BLaER1 (cell line): ENCODE measurements around the gene PTPRN2.

Experiments used
- H3K27ac ChIP-seq: shearing (Covaris generic); formaldehyde crosslinking; 2 replicates; pipeline ENCODE4 v1.8.1; 2022
- H3K27me3 ChIP-seq: shearing (Covaris generic); formaldehyde crosslinking; 2 replicates; pipeline ENCODE4 v1.8.1; 2022
- H3K36me3 ChIP-seq: shearing (Covaris generic); formaldehyde crosslinking; 2 replicates; pipeline ENCODE4 v1.8.1; 2022
- H3K4me1 ChIP-seq: shearing (Covaris generic); formaldehyde crosslinking; 2 replicates; pipeline ENCODE4 v1.8.1; 2022
- H3K4me2 ChIP-seq: shearing (Covaris generic); formaldehyde crosslinking; 2 replicates; pipeline ENCODE4 v1.8.1; 2022
- H3K4me3 ChIP-seq: shearing (Covaris generic); formaldehyde crosslinking; 2 replicates; pipeline ENCODE4 v1.8.1; 2022
- H3K9ac ChIP-seq: shearing (Covaris generic); formaldehyde crosslinking; 2 replicates; pipeline ENCODE4 v1.8.1; 2022
- H3K9me3 ChIP-seq: shearing (Covaris generic); formaldehyde crosslinking; 2 replicates; pipeline ENCODE4 v1.8.1; 2022
- H4K20me1 ChIP-seq: shearing (Covaris generic); formaldehyde crosslinking; 2 replicates; pipeline ENCODE4 v1.8.1; 2022
- Cebpa-rat ChIP-seq: shearing (Covaris generic); IDR thresholded peaks from 2 replicates; pipeline ENCODE4 v1.8.1; 2022

The PTPRN2 gene

GRCh38 chr7:158289761-158290523 lies 297.7 kb downstream of the PTPRN2 start:
- Histone ChIP-seq H3K4me2 (no peak overlapping the region), H3K27ac (no peak overlapping the region), H3K27me3 (no peaks in the 10 kb centered on the region), H3K9me3 (peaks cover 52% of the 10 kb centered on the region), H3K9ac (no peak overlapping the region), H3K36me3 (peaks cover 11% of the 10 kb centered on the region), H3K4me3 (no peak overlapping the region), H3K4me1 (no peaks in the 10 kb centered on the region), H4K20me1 (no peaks in the 10 kb centered on the region)
- no peak for TF ChIP-seq Cebpa-rat

- peaks cover 11% of the 10 kb centered on the region for H3K36me3 ChIP-seq
- H3K4me1 ChIP-seq, result no peaks in the 10 kb centered on the region
- no peaks in the 10 kb centered on the region for H3K27me3 ChIP-seq
- H4K20me1 ChIP-seq, result no peaks in the 10 kb centered on the region
- peaks cover 45% of the 10 kb centered on the region for H3K9me3 ChIP-seq
- no peak overlapping the region for H3K4me3 ChIP-seq
- H3K4me2 ChIP-seq, result no peak overlapping the region
- H3K9ac ChIP-seq, result no peak overlapping the region
- TF ChIP-seq Cebpa-rat, result no peak
- H3K27ac ChIP-seq, result no peak overlapping the region
These were observed 298.4 kb downstream of the PTPRN2 start for GRCh38 chr7:158289231-158289630.

GRCh38 chr7:158286210-158286609 lies 301.4 kb downstream of the PTPRN2 start:
- peaks cover 11% of the 10 kb centered on the region for H3K36me3 ChIP-seq
- no peaks in the 10 kb centered on the region for H4K20me1 ChIP-seq
- H3K4me3 ChIP-seq, result no peak overlapping the region
- no peak overlapping the region for H3K27ac ChIP-seq
- no peak for TF ChIP-seq Cebpa-rat
- no peaks in the 10 kb centered on the region for H3K4me1 ChIP-seq
- H3K4me2 ChIP-seq, result no peak overlapping the region
- H3K27me3 ChIP-seq, result no peaks in the 10 kb centered on the region
- H3K9me3 ChIP-seq, result peaks cover 42% of the 10 kb centered on the region
- H3K9ac ChIP-seq, result no peak overlapping the region

GRCh38 chr7:158285383-158285770 lies 302.2 kb downstream of the PTPRN2 start:
- H4K20me1 ChIP-seq, result no peaks in the 10 kb centered on the region
- peaks cover 8% of the 10 kb centered on the region for H3K36me3 ChIP-seq
- no peak for TF ChIP-seq Cebpa-rat
- no peaks in the 10 kb centered on the region for H3K4me1 ChIP-seq
- H3K27me3 ChIP-seq, result no peaks in the 10 kb centered on the region
- no peak overlapping the region for H3K4me2 ChIP-seq
- no peak overlapping the region for H3K4me3 ChIP-seq
- H3K9ac ChIP-seq, result no peak overlapping the region
- no peak overlapping the region for H3K27ac ChIP-seq
- H3K9me3 ChIP-seq, result peaks cover 35% of the 10 kb centered on the region

- TF ChIP-seq Cebpa-rat, result no peak
- peaks cover 2% of the 10 kb centered on the region for H3K36me3 ChIP-seq
- no peak overlapping the region for H3K4me2 ChIP-seq
- H3K27me3 ChIP-seq, result no peaks in the 10 kb centered on the region
- H3K4me1 ChIP-seq, result no peaks in the 10 kb centered on the region
- H3K27ac ChIP-seq, result no peak overlapping the region
- no peak overlapping the region for H3K9ac ChIP-seq
- no peak overlapping the region for H3K4me3 ChIP-seq
- peaks cover 29% of the 10 kb centered on the region for H3K9me3 ChIP-seq
- H4K20me1 ChIP-seq, result no peaks in the 10 kb centered on the region
These were observed 302.8 kb downstream of the PTPRN2 start for GRCh38 chr7:158284617-158285382.

DNA sequence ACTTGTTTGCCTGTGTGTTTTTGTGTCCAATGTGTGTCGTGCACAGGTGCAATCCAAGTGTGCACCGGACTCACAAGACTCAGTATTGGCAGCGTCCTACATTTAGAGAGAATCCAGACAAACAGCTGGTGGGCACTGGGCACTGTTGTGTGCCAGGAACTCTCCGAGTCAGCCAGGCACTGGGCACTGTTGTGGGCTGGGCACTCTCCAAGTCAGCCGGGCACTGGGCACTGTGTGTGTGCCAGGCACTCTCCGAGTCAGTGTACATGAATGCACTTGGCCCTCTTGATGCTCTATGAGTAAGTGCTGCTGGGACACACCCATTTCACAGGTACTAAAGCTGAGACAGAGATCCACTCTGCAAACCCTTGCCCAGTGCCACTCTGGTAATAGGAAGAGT lies 303.5 kb downstream of the PTPRN2 start:
- no peak for TF ChIP-seq Cebpa-rat
- peaks cover 22% of the 10 kb centered on the region for H3K9me3 ChIP-seq
- no peaks in the 10 kb centered on the region for H4K20me1 ChIP-seq

DNA sequence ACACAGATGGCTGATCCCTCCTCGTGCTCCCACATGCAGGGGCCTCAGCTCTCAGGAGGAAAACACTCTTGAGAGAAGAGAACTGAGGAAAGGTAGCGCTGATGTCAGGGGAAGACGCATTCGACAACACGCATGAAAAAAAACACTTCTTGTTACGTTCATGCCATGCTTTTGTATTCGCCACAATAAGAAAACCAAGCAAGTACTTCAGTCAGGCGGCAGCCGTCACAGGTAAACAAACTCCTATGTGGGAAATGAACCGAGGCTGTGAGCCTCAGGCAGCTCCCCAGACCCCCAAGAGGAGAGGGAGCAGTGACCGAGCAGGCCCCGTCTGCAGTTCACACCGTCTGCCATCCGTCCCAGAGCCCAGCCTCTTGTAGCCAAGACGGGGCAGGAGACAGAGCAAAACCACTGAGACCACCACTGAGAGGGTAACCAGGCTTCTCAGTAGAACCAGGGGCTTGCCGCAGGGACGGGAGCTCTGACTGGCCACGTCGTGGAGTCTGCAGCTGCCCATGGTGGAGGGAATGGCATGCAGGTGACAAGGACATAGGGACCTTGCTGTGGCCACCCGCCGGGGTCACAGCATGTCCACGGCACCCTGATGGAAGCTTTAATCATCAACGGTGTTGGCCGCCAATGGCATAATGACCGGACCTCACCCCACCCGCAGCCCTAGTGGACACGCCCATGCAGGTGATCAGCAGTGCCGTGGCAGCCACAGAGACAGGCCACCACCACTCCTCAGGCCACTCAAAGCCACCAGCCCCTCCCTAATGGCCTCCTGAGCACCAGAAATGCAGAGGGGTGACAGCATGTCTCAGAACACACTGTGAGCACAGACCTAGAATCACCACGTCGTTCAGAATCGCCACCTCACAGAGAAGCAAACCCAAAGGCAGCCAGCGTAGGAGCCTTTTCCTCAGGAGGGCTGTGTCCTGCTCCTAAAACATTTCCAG lies 304.3 kb downstream of the PTPRN2 start:
- no peak for TF ChIP-seq Cebpa-rat
- no peak overlapping the region for H3K27ac ChIP-seq
- no peak overlapping the region for H3K4me3 ChIP-seq
- no peaks in the 10 kb centered on the region for H3K36me3 ChIP-seq
- no peak overlapping the region for H3K9ac ChIP-seq
- no peak overlapping the region for H3K4me2 ChIP-seq
- H4K20me1 ChIP-seq, result no peaks in the 10 kb centered on the region
- H3K4me1 ChIP-seq, result no peaks in the 10 kb centered on the region
- no peaks in the 10 kb centered on the region for H3K27me3 ChIP-seq
- peaks cover 14% of the 10 kb centered on the region for H3K9me3 ChIP-seq

More for the DNA sequence above, 303.5 kb downstream of the PTPRN2 start:
- H3K4me1 ChIP-seq, result no peaks in the 10 kb centered on the region
- no peak overlapping the region for H3K4me3 ChIP-seq
- H3K36me3 ChIP-seq, result no peaks in the 10 kb centered on the region
- no peak overlapping the region for H3K27ac ChIP-seq
- no peaks in the 10 kb centered on the region for H3K27me3 ChIP-seq
- no peak overlapping the region for H3K4me2 ChIP-seq
- no peak overlapping the region for H3K9ac ChIP-seq

DNA sequence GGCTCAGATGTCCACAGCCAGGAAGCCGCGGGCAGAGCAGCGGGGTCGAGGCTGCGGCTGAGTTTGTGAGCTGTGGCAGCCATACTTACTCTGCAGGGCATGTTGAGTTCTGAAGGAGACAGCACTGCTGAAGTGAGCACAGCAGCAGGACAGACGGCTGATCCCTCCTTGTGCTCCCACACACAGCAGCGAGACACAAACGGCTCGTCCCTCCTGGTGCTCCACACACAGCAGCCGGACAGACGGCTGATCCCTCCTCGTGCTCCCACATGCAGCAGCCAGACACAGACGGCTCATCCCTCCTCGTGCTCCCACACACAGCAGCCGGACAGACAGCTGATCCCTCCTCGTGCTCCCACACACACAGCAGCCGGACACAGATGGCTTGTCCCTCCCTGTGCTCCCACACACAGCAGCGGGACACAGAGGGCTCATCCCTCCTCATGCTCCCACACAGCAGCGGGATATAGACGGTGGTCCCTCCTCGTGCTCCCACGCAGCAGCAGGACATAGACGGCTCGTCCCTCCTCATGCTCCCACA lies 305.1 kb downstream of the PTPRN2 start:
- Histone ChIP-seq H3K4me2 (no peak overlapping the region), H3K9ac (no peak overlapping the region), H4K20me1 (no peaks in the 10 kb centered on the region), H3K9me3 (peaks cover 10% of the 10 kb centered on the region), H3K27me3 (no peaks in the 10 kb centered on the region), H3K4me1 (no peaks in the 10 kb centered on the region), H3K4me3 (no peak overlapping the region), H3K36me3 (no peaks in the 10 kb centered on the region), H3K27ac (no peak overlapping the region)
- no peak for TF ChIP-seq Cebpa-rat

DNA sequence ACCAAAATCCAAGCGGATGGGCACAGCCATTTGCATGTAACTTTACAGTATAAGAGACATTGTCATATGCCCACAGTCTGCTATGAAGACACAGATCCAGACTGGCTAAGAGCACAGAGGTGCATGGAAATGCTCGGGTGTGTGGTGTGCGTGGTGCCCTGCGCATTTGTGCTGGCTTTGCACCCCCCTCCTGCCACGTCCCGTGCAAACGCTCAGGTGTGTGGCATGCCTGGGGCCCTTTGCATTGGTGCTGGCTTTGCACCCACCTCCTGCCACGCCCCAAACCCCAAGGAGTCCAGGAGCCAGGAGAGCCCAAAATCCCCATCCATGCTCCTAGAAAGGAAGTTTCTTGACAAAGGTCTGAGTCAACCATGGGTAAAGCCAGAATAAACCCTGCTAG lies 306.2 kb downstream of the PTPRN2 start:
- Histone ChIP-seq H3K27ac (no peak overlapping the region), H3K36me3 (no peaks in the 10 kb centered on the region), H3K4me2 (no peak overlapping the region), H3K4me3 (no peak overlapping the region), H3K9me3 (peaks cover 5% of the 10 kb centered on the region), H3K9ac (no peak overlapping the region), H3K27me3 (no peaks in the 10 kb centered on the region), H4K20me1 (no peaks in the 10 kb centered on the region), H3K4me1 (no peaks in the 10 kb centered on the region)
- no peak for TF ChIP-seq Cebpa-rat
